EL (cell line): ENCODE results near the gene CLPSL1.

Experiments
- DNase-seq: peaks from one replicate; pipeline ENCODE4 v3.0.0-alpha.2; 2016

CLPSL1 gene

GRCh38 chr6:35797837-35798526, 17.2 kb downstream of the CLPSL1 start:
- DNase-seq = no peak

- DNase-seq = no peak
Observed at GRCh38 chr6:35798706-35799105, 17.9 kb downstream of the CLPSL1 start.

DNA sequence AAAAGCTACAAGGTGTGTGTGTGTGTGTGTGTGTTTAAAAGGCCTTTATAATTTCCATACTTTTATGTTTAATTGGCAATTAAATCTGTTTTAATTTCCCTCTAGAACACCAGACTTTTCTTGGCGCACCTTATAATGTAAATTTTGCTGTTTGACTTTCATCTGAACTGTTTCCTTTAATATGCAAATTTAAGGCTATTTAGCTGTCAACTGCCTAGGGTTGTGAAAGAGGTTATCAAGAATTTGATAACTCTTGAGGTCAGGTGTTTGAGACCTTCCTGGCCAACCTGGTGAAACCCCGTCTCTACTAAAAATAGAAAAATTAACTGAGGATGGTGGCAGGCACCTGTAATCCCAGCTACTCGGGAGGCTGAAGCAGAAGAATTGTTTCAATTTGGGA, 20.3 kb downstream of the CLPSL1 start:
- DNase-seq = no peak

- DNase-seq = no peak
Observed at GRCh38 chr6:35804996-35805736, 24.3 kb downstream of the CLPSL1 start, which contains the start of gene LHFPL5. LHFPL5 (plus strand) TSS chr6:35805352; CDS start chr6:35805671, 319 bp downstream.

GRCh38 chr6:35808688-35809087, 27.9 kb downstream of the CLPSL1 start:
- no peak for DNase-seq

DNA sequence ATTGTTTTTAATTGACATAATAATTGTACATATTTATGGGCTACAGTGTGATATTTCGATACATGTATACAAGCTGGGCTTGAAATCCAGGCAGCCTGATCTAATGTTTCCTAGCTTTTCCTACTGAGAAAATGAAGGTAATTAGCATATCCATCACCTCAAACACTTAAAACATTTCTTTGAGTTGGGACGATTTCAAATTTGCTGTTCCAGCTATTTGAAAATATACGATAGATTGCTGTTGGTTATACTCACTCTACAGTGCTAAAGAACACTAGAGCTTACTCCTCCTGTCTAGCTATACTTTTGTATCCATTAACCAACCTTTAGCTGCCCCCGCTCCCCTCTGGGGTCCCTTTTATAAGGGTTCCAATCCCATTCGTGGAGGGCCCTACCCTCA, 29.0 kb downstream of the CLPSL1 start:
- DNase-seq = no peak

GRCh38 chr6:35810971-35811698, 30.3 kb downstream of the CLPSL1 start:
- peak; percentile 62 for DNase-seq

GRCh38 chr6:35811699-35811995, 30.8 kb downstream of the CLPSL1 start:
- DNase-seq = no peak

DNA sequence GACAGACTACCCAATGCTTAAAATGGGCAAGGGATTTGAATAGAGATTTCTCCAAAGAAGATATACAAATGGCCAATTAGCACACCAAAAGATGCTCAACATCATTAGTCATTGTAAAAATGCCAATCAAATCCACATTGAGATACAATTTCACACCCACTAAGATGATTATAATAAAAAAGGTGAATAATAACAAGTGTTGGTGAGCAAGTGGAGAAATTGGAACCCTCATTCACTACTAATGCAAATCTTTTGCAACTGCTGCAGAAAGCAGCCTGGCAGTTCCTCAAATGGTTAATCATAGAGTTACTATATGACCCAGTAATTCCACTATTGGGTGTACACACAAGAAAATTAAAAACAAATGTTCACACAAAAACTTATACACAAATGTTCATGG, 36.7 kb downstream of the CLPSL1 start:
- no peak for DNase-seq

DNA sequence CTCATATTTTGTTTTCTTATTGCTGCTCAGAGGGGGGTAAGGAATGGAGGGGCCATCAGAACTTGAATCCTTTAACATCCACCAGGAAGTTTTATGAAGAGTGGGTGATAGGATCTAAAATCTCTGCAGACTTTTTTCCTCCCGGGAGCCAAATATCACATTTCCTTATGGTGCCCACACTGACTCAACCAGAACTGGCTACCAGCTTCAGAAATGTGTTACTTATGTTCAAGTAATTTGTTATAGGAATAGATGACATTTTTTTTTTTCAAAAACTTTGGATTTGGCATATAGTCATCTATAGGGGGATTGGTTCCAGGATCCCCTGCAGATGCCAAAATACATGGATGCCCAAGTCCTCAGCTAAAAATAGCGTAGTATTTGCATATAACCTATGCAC, 42.8 kb downstream of the CLPSL1 start:
- no peak for DNase-seq

- DNase-seq = no peak
Observed at GRCh38 chr6:35824552-35825192, 43.9 kb downstream of the CLPSL1 start.

GRCh38 chr6:35829306-35829705, 48.5 kb downstream of the CLPSL1 start:
- no peak for DNase-seq

DNA sequence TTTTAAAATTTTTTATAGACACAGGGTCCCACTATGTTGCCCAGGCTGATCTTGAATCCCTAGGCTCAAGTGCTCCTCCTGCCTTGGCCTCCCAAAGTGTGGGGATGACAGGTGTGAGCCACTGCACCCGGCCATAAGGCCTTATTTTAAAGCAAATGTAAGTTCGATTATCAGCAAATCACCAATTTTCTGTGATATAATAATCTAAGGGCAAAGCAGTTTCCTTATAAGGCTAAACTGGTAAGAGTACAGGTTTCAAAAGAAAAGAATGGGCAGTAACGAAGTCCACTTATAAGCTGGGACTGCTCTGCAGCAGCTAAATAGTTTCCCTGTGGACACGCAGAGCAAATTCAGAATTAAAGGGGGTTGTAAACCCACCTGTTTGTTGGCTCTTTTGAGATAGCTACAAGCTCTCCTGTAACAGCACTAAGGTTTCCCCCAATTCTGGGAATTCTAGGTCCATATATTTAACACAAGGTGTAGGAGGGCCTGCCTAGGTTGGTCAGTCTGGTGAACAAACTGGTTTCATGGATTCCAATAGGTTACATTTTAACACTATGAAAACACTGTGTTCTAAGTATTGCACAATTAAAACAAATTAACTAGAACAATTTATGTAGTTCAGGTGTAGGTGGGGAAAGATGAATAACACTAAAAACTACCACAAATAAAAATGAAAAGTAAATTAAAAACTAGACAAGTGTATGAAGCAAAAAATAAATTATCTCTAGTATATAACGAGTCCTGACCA, 50.6 kb downstream of the CLPSL1 start:
- no peak for DNase-seq

- DNase-seq = no peak
Observed at GRCh38 chr6:35833536-35833935, 52.7 kb downstream of the CLPSL1 start.
